Liver (tissue), 9 donors: Measurements from ENCODE around the gene PROKR1. TPM values are rescaled to one million over a fixed set of nuclear protein-coding genes. Genes with fewer than 3 reads are reported as not detected.
"Not testable (repeated sequence)": the region's sequence is repeated elsewhere in the genome, so short reads cannot be mapped to it uniquely, and the experiment has no call there.

Source experiments
- DNase-seq: peaks from one replicate; pipeline ENCODE4 v3.0.0-alpha.2; 2017; ENCODE audit warnings: low spot score
- H3K27ac ChIP-seq, 2 donors: one replicate each; pipeline ENCODE4 v1.7.0; 2013; ENCODE audit warnings: inconsistent platforms in 2 of 2, low read length in 2 of 2, control low read depth in 1 of 2, low read depth in 1 of 2, mild to moderate bottlenecking in 1 of 2
- H3K27me3 ChIP-seq, 4 donors: one replicate each; pipeline versions ENCODE4 v1.6.1 to v1.7.0; 2013; ENCODE audit warnings: low read length in 3 of 4, inconsistent platforms in 1 of 4, mild to moderate bottlenecking in 1 of 4, moderate library complexity in 1 of 4; ENCODE audit not compliant: control insufficient read depth in 4 of 4, insufficient read depth in 4 of 4
- H3K36me3 ChIP-seq, 4 donors: one replicate each; pipeline versions ENCODE4 v1.6.1 to v1.7.0; 2013; ENCODE audit warnings: low read length in 3 of 4, mild to moderate bottlenecking in 3 of 4, low read depth in 1 of 4, moderate library complexity in 1 of 4; ENCODE audit not compliant: control insufficient read depth in 4 of 4, insufficient read depth in 3 of 4
- H3K4me1 ChIP-seq, 4 donors: one replicate each; pipeline versions ENCODE4 v1.6.1 to v1.7.0; 2013; ENCODE audit warnings: low read length in 3 of 4, mild to moderate bottlenecking in 3 of 4, moderate library complexity in 1 of 4; ENCODE audit not compliant: control insufficient read depth in 4 of 4, insufficient read depth in 4 of 4
- H3K4me3 ChIP-seq, 3 donors: one replicate each; pipeline versions ENCODE4 v1.6.1 to v1.7.0; 2013; ENCODE audit warnings: low read length in 3 of 3, control low read depth in 1 of 3, low read depth in 1 of 3, mild to moderate bottlenecking in 1 of 3
- H3K9ac ChIP-seq, 2 donors: one replicate each; pipeline ENCODE4 v1.7.0; 2013; ENCODE audit warnings: low read length in 2 of 2, mild to moderate bottlenecking in 2 of 2, moderate library complexity in 2 of 2, control low read depth in 1 of 2, low read depth in 1 of 2
- H3K9me3 ChIP-seq, 4 donors: one replicate each; pipeline versions ENCODE4 v1.6.1 to v1.7.0; 2013; ENCODE audit warnings: low read length in 3 of 4; ENCODE audit not compliant: control insufficient read depth in 4 of 4
- EGR1 ChIP-seq, 2 donors: IDR thresholded peaks; 2 replicates each; pipeline ENCODE4 v1.6.1; 2016 to 2018; ENCODE audit warnings: antibody characterized with exemption in 2 of 2, low read depth in 2 of 2
- FOXA1 ChIP-seq: IDR thresholded peaks from 2 replicates; pipeline ENCODE4 v1.6.1; 2016; ENCODE audit warnings: antibody characterized with exemption
- FOXA2 ChIP-seq: IDR thresholded peaks from 2 replicates; pipeline ENCODE4 v1.6.1; 2016; ENCODE audit warnings: antibody characterized with exemption
- GABPA ChIP-seq, 2 donors: IDR thresholded peaks in 1 of 2; conservative IDR thresholded peaks in 1 of 2; 2 replicates each; pipeline ENCODE4 v1.6.1; 2016; ENCODE audit warnings: antibody characterized with exemption in 2 of 2, mild to moderate bottlenecking in 1 of 2, moderate library complexity in 1 of 2
- HNF4A ChIP-seq, 2 donors: conservative IDR thresholded peaks; 2 replicates each; pipeline ENCODE4 v1.6.1; 2016; ENCODE audit warnings: antibody characterized with exemption in 2 of 2, mild to moderate bottlenecking in 2 of 2
- HNF4G ChIP-seq: IDR thresholded peaks from 2 replicates; pipeline ENCODE4 v1.6.1; 2016; ENCODE audit warnings: antibody characterized with exemption
- JUND ChIP-seq, 2 donors: IDR thresholded peaks; 2 replicates each; pipeline ENCODE4 v1.6.1; 2016; ENCODE audit warnings: antibody characterized with exemption in 2 of 2
- NR2F2 ChIP-seq: IDR thresholded peaks from 2 replicates; pipeline ENCODE4 v1.6.1; 2016; ENCODE audit warnings: antibody characterized with exemption
- RAD21 ChIP-seq, 2 donors: IDR thresholded peaks; 2 replicates each; pipeline ENCODE4 v1.6.1; 2016; ENCODE audit warnings: antibody characterized with exemption in 2 of 2, mild to moderate bottlenecking in 2 of 2
- REST ChIP-seq: IDR thresholded peaks from 2 replicates; pipeline ENCODE4 v1.6.1; 2016; ENCODE audit warnings: antibody characterized with exemption, mild to moderate bottlenecking
- RXRA ChIP-seq, 2 donors: IDR thresholded peaks; 2 replicates each; pipeline ENCODE4 v1.6.1; 2017 to 2018; ENCODE audit warnings: antibody characterized with exemption in 2 of 2, mild to moderate bottlenecking in 1 of 2
- SP1 ChIP-seq: IDR thresholded peaks from 2 replicates; pipeline ENCODE4 v1.6.1; 2018; ENCODE audit warnings: antibody characterized with exemption, mild to moderate bottlenecking
- TAF1 ChIP-seq: conservative IDR thresholded peaks from 2 replicates; pipeline ENCODE4 v1.6.1; 2016; ENCODE audit warnings: antibody characterized with exemption, mild to moderate bottlenecking
- YY1 ChIP-seq: IDR thresholded peaks from 2 replicates; pipeline ENCODE4 v1.6.1; 2016; ENCODE audit warnings: antibody characterized with exemption, mild to moderate bottlenecking
- WGBS: extraction: QIAGEN DNeasy Blood & Tissue Kit; methylation state at CpG from one replicate; pipeline ENCODE4 v1.1.7; 2013; 5-methylcytosine and 5-hydroxymethylcytosine counted together
- polyA plus RNA-seq, 2 donors: library from polyadenylated mRNA; stranded (reverse) in 1 of 2; unstranded in 1 of 2; fragments of 200-250 nt in 1 of 2; fragments of >200 nt in 1 of 2; fragmentation: Nextera tagmentation in 1 of 2; extraction: Ambion mirVana in 1 of 2; gene quantifications; one replicate each; pipeline versions ENCODE4 v1.2.1 to v1.2.3, GENCODE V29; 2013 to 2015
- total RNA-seq, 2 donors: library from RNA; depleted of rRNA; stranded (reverse); fragments of >200 nt; gene quantifications; one replicate each; pipeline ENCODE4 v1.2.3, GENCODE V29; 2014
- TF ChIP-seq, protein P1 (sequence below): fragments of 150-350 bp; IDR thresholded peaks from 2 replicates; pipeline ENCODE4 v1.5.1; 2017; ENCODE audit warnings: improper control_type of control experiment, low read depth, low read length; ENCODE audit not compliant: missing input control
- TF ChIP-seq, protein P2 (sequence below): IDR thresholded peaks from 2 replicates; pipeline ENCODE4 v1.6.1; 2016; ENCODE audit warnings: antibody characterized with exemption
- TF ChIP-seq, protein P3 (sequence below): IDR thresholded peaks from 2 replicates; pipeline ENCODE4 v1.6.1; 2016; ENCODE audit warnings: antibody characterized with exemption
- TF ChIP-seq, protein P4 (sequence below): IDR thresholded peaks from 2 replicates; pipeline ENCODE4 v1.6.1; 2016; ENCODE audit warnings: antibody characterized with exemption
- donor health status: healthy.
- donor health status: healthy.
- donor health status: healthy.
- donor health status: healthy.
- donor health status: healthy.

PROKR1 gene
- total and polyA plus RNA-seq, 4 donors, result 0.02 to 0.05 TPM; not detected in 2

DNA sequence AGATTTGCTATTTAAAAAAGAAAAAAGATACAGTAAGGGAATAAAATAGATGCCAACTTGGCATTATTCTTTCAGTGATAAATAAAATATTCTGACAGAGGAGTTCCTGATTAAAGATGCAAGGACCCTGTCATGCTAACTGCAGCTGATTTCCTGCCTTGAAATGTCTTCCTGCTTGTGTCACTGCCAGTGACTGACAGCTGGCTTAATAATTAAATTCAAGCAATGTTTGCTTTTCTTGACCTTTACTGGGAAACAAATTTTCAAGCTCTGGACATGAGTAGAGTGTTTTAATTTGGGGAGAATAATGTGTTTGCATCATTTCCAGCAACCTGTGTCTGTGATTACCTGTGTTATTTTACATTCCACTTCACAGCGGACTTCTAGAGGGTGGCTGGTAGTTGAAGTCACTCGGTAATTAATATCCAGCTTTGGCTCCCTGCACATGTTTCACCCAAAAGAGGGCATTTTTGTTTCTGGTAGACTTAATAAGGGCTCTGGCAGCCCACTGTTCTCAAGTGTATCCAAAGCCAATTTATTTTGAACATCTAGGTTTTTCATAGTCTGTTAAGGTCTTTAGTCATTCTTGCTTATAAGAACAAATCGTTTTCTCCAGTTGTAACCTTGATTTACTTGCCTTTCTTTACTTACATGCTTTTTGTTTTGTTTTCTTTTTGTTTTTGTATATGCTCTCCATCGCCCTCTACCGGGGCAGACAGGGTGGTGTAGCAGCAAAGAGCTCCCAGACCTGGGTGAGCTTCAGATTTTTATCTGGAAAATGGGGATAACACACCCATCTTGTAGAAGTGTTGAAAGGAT lies 48.5 kb upstream of the PROKR1 start:
- TF ChIP-seq, protein P1, sequence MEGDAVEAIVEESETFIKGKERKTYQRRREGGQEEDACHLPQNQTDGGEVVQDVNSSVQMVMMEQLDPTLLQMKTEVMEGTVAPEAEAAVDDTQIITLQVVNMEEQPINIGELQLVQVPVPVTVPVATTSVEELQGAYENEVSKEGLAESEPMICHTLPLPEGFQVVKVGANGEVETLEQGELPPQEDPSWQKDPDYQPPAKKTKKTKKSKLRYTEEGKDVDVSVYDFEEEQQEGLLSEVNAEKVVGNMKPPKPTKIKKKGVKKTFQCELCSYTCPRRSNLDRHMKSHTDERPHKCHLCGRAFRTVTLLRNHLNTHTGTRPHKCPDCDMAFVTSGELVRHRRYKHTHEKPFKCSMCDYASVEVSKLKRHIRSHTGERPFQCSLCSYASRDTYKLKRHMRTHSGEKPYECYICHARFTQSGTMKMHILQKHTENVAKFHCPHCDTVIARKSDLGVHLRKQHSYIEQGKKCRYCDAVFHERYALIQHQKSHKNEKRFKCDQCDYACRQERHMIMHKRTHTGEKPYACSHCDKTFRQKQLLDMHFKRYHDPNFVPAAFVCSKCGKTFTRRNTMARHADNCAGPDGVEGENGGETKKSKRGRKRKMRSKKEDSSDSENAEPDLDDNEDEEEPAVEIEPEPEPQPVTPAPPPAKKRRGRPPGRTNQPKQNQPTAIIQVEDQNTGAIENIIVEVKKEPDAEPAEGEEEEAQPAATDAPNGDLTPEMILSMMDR, result peak; percentile 85
- TF ChIP-seq SP1 (peak; percentile 68), FOXA2 (peak; percentile 25), JUND (IDR thresholded peaks at IDR 0.05) (peak in 1 of 2 donors; percentile 20), FOXA1 (peak; percentile 62), HNF4G (no peak), EGR1 (IDR thresholded peaks at IDR 0.05; ENCODE audit: low read depth in 2 of 2) (no peak), TAF1 (peak; percentile 34), NR2F2 (peak; percentile 33), RAD21 (IDR thresholded peaks at IDR 0.05) (peak; percentile 75 to 77), YY1 (peak; percentile 92), REST (peak; percentile 34), HNF4A (conservative IDR thresholded peaks at IDR 0.05) (peak; percentile 14 to 38), RXRA (IDR thresholded peaks at IDR 0.05) (peak in 1 of 2 donors; percentile 61), GABPA (IDR thresholded peaks at IDR 0.05 in 1 of 2, conservative IDR thresholded peaks at IDR 0.05 in 1 of 2) (peak; percentile 20 to 28)
- TF ChIP-seq, protein P2, sequence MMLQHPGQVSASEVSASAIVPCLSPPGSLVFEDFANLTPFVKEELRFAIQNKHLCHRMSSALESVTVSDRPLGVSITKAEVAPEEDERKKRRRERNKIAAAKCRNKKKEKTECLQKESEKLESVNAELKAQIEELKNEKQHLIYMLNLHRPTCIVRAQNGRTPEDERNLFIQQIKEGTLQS, result no peak
- TF ChIP-seq, protein P3, sequence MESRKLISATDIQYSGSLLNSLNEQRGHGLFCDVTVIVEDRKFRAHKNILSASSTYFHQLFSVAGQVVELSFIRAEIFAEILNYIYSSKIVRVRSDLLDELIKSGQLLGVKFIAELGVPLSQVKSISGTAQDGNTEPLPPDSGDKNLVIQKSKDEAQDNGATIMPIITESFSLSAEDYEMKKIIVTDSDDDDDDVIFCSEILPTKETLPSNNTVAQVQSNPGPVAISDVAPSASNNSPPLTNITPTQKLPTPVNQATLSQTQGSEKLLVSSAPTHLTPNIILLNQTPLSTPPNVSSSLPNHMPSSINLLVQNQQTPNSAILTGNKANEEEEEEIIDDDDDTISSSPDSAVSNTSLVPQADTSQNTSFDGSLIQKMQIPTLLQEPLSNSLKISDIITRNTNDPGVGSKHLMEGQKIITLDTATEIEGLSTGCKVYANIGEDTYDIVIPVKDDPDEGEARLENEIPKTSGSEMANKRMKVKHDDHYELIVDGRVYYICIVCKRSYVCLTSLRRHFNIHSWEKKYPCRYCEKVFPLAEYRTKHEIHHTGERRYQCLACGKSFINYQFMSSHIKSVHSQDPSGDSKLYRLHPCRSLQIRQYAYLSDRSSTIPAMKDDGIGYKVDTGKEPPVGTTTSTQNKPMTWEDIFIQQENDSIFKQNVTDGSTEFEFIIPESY, result no peak
- TF ChIP-seq, protein P4, sequence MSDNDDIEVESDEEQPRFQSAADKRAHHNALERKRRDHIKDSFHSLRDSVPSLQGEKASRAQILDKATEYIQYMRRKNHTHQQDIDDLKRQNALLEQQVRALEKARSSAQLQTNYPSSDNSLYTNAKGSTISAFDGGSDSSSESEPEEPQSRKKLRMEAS, result peak; percentile 29
- no peaks in the 10 kb centered on the region for H3K36me3 ChIP-seq
- no peaks in the 10 kb centered on the region for H3K9me3 ChIP-seq
- 9% methylated on average over 5 of the region's 5 CpGs for WGBS
- H3K27ac ChIP-seq, result peak overlapping the region; percentile 84 to 97
- H3K27me3 ChIP-seq, result no peaks in the 10 kb centered on the region
- H3K4me1 ChIP-seq, result peaks cover 0 to 12% (median 4%) of the 10 kb centered on the region in 4 donors
- H3K9ac ChIP-seq, result peak overlapping the region in 1 of 2 donors; percentile 88
- peak overlapping the region in 2 of 3 donors; percentile 41 to 45 for H3K4me3 ChIP-seq
- peak; percentile 58 for DNase-seq

DNA sequence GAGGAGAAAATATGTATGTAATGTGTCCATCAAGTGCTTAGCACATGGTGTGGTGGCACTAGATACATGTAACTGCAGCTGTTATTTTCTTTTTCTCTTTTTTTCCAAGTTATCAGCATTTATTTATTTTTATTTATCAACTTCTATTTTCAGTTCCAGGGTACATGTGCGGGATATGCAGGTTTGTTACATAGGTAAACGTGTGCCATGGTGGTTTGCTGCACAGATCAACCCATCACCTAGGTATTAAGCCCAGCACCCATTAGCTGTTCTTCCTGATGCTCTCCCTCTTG lies 47.9 kb upstream of the PROKR1 start:
- not testable (repeated sequence) for H3K27ac ChIP-seq, H3K36me3 ChIP-seq, H3K9me3 ChIP-seq, H3K27me3 ChIP-seq, H3K9ac ChIP-seq, DNase-seq, H3K4me3 ChIP-seq
- peaks cover 0 to 12% (median 4%) of the 10 kb centered on the region in 4 donors for H3K4me1 ChIP-seq
- WGBS, result 80% methylated on average over 2 of the region's 2 CpGs

DNA sequence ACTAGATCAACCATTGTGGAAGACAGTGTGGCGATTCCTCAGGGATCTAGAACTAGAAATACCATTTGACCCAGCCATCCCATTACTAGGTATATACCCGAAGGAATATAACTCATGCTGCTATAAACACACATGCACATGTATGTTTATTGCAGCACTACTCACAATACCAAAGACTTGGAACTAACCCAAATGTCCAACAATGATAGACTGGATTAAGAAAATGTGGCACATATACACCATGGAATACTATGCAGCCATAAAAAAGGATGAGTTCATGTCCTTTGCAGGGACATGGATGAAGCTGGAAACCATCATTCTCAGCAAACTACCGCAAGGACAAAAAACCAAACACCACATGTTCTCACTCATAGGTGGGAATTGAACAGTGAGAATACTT lies 42.9 kb upstream of the PROKR1 start:
- not testable (repeated sequence) for H3K27ac ChIP-seq, H3K36me3 ChIP-seq, H3K4me3 ChIP-seq, H3K9me3 ChIP-seq, H3K27me3 ChIP-seq, H3K9ac ChIP-seq, DNase-seq, H3K4me1 ChIP-seq
- WGBS, result 95% methylated on average over 3 of the region's 3 CpGs
